HS-27A (cell line): ENCODE data around the gene MELTF.

Experiments used
- DNase-seq: peaks from one replicate; pipeline ENCODE4 v3.0.0-alpha.2; 2012; ENCODE audit warnings: low read depth, missing footprints

Gene MELTF

DNA sequence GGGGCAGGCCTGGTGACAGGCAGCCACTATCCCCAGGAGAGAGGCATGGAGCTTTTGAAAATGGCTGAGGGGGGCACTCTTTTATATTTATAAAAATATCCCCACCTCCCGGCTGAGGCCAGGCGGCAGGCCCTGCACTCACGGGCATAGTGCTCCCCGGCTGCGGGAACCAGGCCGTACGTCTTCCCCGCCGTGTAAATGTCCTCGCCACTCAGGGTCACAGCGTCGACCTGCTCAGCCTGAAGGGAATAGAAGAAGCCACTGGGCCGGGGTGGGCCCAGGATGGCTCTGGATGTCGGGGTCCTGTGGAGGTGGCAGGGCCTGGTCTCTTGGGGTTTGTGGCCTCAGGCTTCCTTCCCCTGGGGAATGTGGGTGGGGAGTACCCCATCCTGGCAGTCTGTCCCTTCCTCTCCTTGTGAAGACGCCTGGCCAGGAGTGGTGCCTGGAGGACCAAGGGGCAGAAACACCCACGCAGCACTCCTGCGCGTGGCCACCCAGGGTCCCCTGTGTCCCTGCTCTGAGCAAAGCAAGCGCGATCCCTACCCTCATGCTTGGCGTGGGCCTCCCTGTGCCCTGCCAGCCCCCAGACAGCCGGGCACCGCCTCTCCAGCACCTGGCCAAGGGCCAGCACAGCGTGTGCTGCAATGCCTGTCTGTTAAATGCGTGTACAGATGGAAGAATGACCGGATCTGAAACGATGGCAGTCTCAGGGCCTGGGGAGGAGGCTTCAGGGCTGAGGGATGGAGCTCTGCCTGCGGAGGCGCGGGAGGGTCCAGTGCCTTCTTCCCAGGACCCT, 18.9 kb downstream of the MELTF start:
- DNase-seq, result no peak

DNA sequence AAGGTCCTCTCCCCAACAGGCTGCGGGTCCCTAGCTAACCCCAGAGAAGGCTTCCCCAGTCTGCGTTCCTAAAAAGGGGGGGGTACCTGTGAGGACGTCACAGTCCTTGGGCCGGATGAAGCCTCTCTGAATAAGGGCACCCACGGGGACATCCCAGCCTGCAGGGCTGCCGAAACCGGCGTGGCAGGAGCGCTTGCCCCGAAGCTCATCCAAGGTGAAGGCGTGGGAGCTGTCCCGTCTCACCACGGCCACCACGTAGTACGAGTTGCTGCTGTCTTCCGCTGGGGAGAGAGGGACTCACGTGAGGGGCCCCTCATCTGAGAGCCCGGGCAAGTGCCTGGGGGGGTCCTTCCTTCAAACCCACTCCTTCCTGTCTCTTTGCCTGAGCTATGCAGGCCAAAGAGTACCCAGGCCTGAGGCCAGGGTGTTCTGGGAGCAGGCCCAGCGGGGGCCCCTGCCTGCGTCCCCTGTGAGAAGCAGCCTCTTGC, 20.0 kb downstream of the MELTF start:
- no peak for DNase-seq

DNA sequence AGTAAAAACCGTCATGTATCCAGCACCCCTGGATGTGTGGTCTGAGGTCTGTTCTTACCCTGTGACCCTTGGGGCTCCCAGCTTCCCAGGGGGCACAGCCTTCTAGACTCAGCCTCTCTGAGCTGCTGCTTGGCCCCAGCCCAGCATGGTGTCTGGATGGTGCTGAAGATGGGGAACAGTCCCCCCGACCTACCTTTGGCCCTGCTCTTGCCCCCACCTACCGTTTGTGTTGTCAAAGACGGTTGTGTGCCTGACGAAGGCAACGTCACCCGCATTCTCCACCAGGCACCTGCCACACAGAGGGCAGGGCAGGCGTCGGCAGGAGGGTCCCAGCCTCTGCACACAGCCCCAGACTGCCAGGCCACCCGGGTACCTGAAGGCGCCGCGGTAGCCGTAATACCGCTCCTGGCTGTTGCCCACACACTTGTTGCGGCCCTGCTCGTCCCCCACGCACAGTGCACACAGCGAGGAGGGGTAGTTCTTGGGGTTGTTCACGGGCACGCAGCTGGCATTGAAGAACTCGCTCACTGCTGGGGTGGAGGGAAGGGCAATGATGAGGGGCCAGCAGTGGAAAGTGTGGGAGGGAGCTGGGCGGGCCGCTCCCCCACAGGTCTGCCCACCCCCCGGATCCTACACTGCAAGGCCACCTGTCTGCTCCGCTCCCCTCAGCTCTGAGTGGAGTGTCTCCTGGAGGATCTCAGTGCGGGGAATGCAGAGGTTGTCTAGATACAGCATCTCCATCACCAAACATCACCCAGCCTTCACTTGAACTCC, 21.0 kb downstream of the MELTF start:
- no peak for DNase-seq

DNA sequence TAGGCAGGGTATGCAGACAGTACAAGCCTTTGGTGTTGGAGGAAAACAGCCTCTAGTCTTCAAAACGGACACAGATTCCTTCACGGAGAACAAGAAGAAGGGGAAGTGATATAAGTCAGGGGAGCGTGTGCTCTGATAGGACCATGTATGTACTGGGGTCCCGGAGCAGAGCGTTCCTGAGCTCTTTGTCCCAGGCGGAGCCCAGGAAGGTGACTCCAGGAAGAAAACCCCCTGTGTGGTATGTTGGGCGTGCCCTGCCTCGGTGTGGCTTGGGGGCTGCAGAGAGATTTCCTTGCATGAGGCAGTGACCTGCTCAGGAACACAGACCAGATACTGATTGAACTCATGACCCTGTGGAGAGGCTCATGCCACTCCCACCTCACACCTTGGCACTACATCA, 21.7 kb downstream of the MELTF start:
- DNase-seq, result no peak

DNA sequence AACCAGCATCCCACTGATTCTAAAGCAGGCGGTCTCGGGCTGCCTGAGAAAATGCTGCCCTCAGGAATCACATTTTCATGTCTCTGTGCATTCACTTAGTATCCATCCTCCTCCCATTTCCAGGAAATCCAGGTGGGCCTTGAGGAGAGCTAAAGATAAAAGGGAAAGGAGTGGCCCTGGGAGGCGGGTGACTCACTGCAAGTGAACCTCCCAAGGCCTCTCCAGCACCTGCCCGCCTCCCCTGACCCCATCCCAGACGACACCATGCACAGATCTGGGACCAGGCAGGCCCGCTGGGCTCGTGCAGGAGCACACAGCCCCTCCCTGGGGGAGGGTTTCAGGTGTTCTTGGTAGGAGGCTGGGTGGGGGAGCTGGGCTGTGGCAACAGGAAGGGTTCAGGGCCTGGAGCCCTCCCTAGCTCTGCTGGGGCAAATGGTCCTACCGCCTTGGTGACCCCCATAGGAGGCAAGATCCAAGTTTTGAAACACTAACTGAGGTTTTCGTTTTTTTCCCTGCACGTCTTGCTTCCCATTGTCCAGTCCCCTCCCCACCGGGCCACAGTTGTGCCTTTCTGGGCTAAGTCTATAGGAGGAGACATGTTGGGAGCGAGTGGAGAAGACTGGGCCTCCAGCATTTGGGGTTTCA, 22.2 kb downstream of the MELTF start:
- DNase-seq, result no peak

DNA sequence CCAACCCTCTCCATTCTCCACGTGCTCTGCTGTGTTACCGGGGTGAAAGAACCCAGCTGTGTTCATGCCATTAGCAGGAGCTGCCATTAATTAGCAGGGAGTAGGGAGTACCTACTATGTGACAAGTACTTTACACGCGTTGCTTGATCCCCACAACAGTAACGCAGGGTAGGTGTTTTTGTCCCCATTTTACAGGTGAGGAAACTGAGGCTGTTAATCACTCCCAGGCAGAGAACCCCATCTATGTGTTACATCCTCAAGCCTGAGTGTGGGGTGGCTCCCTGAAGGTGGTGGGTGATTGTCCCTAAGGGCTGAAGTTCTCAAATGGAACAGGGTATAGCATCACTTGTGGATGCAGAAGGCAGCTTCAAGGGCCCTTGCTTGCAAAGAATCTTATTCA, 22.8 kb downstream of the MELTF start:
- DNase-seq, result no peak

DNA sequence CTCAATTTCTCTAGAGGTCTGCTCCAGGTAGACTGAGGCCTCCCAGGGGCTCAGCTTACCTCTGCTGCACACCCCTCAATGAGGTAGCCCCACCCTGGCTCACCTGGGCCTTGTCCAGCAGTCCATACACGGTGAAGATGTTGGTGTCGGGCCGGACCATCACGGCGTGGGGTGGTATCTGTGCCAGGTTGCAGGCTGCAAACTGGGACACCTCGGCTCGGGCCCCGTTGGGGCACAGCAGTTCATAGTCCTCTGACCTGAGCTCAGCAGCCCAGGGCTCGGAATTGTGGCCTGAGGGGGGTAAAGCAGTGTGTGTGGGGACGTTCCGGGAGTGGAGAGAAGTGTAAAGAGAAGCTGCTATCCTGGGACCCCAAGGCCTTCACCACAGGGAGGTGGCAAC, 23.2 kb downstream of the MELTF start:
- DNase-seq, result no peak

DNA sequence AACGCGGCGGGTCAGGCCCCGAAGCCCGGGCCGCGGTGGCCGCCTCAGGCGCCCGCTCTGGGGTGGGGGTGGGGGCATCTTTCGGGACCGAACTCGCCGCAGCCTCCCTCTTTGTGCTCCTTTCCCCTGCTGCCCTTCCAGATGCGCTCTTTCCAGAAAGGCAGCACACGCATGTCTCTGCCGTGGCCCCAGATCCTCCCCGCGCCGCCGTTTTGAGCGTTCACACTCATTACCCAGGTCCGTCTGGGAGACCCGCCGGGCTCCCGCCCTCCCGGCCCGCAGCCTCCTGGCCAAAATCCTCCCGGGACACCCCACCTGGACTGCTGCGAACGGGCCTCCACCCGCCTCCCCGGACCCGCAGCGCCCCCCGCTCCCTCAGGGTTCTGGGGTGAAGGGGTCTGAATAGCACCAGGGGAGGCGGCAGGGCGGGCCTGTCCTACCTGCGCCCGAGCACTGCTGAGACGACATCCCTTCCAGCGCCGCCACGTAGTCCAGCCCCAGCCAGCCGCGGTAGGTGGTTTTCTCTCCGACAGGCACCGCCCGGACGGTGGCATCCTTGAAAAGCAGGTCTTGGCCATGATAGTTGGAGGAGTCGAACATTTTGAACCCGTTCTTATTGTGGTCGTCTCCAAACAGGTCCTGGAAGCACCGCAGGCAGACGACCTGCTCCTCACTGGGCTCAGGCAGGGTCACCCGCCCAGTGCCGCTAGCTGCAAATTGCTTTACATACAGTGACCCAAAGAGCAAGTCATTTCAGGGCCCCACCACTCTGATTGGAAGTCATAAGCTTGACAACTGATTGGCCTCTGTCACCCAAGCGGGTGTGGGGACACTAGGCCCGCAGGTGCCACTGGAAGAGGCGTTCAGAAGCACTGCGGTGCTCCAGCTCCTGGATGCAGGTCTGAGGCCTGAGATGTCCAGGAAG, 25.9 kb downstream of the MELTF start:
- no peak for DNase-seq

DNA sequence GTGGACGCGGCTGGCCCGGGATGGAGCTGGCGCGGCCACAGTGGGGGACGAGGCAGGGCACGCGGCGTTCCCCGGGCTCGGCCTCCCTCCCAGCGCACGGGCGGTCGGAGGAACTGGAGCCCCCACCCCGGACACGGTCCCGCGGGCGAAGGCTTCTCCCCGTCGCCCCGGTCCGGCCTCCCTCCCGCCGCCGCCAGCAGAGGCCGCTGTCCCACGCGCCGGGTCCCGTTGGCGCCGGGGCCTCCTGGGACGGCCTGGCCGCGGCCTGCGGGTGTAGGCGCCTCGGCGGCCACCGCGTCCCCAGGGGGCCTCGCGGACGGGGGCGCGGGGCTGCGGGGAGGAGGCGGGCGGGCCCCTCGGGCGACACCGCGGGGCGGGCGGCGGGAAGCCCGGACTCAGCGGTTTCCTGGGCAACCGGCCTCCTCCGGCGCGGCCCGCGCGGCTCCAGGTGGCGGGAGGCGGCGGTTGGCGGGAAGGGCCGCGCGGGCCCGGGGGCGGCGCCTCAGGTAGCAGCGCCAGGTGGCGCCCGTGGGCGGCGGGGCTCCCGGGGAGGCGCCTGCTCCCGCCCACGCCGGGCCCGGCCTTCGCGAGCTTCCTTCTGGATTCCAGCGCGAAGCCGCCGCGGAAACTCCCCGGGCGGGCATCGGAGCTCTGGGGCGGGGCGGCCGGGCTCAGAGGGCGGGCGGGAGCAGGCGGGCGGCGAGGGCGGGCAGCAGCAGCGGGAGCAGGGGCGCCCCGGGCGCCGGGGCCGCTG, 26.7 kb downstream of the MELTF start:
- peak; percentile 19 for DNase-seq

DNA sequence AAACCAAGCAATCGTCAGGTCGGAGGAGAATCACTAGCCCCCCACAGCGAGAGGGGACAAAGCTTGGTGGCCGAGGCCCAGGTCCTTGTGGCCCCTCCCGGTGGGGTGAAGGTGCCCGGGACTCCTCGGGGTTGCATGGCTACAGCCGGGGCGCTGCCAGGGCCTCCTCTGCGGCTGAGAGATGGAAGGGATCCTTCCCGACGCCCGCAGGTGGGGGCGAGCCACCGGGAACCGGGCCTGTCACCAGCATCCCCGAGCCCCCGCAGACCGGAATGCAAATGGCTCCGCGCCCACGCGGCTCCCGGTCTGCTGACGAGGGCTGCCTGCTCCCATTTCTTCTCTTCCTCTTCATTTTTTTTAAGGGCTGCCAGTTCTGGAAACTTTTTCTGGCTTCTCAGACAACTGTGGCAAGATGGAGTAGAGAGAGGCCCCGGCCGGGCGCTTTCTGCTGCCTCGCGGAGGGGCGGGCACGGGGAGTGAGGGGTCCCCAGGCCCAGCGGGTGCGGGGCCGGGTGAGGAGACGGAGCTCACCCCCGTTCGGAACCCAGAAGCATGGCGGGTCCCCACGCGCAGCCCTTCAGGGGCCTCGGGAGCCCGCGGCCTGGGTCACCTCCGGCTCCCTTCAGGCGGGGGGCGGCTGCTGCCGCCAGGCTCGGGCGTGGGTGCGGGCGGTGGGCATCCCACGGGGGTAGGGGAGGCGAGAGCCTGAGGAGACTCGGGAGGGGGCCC, 27.5 kb downstream of the MELTF start:
- DNase-seq, result no peak

DNA sequence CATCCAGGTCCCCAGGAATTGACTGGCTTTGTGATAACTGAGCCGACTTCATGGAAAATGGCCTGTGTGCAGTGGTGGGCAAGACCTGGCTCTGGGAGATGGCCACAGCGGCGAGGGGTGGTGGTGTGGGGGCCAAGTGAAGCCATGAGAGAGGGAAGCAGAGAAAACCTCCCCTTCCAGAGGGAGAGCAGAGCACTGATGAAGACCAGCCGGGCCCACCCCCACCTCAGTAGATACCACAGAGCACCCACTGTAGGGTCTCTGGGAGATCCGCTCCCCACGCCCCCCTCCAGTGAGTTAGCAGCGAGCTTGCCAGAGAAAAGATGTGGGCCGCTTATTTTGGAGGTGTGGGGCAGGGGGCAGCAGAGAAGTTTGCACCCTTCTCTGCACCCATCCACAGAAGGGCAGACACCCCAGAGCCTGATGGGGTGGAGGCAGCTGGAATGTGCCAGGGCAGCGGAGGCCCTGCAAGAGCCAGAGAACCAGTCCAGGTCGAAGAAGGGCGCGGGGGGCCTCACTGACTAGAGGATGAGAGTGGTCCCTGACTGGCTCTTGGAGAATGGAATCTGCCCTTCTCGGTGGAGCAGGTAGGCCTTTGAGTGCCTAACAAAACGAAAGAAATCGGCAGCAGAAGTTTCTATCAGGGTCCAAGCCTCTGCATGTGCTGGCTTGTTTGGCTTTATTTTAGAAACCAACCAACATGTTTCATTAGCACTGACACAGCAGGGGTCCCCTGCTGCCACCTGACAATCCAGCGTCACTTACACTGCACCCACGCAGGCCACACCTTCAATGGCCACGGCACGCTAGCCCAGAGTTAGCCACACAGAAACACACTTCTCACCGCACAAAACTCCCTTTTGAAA, 28.3 kb downstream of the MELTF start:
- DNase-seq, result no peak

DNA sequence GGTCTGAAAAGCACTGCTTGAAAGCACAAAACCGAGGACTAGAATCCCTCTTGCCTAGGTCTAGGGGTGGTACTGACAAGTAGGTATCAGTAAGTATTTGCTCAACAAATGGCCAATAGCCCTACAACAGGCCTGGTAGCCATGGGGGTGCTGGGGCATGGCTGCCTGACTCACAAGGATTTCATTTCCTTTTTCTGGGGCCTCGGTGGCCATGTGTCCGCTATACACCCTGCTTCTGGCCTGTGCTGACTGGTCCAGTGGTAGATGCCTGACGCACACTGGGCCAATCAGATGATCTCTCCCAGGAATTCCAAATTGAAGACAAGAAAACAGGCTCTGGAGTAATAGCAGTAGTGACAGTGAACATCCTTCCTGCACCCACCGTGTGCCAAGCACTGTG, 29.4 kb downstream of the MELTF start:
- no peak for DNase-seq

DNA sequence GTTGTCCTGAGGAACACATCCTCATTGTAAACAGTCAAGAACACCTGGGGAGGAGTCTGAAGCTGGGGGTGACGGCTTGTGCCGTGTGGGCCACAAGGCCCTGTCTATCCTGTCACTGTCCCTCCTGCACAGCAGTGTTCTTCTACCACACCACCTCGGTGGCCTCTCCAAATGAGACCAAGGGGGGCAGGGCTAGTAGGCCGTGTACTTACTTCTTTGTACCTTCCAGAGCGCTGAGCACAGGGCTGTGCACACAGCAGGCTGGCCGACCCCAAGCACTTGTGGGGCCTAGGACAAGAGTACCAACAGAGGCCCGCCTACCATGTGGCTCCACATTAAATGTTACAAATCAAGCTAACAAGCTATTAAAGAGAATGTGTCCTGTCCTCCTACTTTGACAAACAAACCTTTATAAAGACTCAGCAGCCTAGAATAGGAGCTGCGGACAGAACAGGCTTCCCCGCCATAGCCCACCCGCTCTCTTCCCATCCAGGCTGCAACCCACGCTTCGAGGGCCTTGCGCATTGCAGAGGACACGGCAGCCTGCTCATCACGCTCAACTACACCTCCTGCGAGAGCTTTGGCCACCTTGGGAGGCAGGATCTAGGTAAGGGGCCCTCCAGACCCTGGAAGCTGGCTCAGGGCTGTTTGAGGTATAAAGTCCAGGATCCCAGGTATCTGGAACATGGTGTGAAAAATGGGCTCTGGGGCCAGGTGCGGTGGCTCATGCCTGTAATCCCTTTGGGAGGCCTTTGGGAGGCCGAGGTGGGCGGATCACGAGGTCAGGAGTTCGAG, 30.5 kb downstream of the MELTF start:
- DNase-seq, result no peak

DNA sequence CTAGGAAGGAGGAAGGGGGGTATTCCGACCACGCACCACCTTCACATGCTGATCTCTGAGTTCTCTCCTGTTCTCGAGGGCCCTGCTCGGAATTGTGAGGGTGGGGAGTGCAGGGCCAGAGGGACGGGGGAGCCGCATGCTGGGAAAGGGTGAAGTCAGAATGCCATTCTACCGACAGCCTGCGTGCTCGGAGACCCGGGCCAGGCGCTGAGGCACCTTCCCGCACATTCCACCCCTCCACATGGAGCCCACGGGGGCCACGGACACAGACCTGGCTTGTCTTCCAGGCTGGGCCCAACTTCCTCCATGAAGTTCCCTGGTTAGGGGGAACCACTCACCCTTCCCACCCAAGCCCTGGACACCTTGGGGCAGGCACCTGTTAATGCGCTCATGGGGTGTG, 32.3 kb downstream of the MELTF start:
- no peak for DNase-seq

DNA sequence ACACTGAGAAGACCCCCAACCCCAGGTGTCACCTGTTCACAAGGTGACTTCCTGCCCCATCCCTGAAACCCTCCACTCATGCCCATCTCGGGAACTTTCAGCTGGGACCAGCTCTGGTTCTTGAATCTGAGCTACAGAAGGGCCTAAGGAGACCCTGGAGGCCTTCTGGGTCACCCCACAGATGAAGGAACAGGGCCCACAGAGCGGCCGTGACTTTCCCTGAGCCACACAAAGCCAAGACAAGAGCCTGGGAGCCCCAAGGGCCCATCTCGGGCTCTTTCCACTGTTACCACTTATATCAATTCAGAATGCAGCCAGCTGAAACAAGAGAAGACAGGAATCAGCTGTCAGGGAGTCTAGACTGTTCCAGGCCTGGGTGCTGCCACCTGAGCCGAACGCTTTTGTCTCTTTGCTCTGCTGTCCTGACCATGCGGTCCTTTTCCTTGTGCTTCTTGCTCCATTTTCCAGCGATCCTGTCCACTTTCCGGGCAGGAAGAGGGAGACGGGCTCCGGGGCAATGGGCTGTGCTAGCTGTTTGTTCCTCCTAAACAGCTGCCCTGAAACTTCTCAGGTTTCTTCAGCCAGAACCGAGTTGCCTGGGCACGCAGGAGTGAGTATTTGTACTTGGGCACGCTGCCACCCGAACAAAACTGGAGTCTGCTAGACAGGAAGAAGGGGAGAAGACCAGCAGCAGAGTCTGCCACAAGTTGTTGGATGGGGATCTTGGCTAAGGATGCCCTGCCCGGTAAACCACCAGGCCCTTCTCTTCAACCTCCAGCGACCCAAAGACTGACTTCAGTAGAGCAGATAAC, 33.0 kb downstream of the MELTF start:
- no peak for DNase-seq

DNA sequence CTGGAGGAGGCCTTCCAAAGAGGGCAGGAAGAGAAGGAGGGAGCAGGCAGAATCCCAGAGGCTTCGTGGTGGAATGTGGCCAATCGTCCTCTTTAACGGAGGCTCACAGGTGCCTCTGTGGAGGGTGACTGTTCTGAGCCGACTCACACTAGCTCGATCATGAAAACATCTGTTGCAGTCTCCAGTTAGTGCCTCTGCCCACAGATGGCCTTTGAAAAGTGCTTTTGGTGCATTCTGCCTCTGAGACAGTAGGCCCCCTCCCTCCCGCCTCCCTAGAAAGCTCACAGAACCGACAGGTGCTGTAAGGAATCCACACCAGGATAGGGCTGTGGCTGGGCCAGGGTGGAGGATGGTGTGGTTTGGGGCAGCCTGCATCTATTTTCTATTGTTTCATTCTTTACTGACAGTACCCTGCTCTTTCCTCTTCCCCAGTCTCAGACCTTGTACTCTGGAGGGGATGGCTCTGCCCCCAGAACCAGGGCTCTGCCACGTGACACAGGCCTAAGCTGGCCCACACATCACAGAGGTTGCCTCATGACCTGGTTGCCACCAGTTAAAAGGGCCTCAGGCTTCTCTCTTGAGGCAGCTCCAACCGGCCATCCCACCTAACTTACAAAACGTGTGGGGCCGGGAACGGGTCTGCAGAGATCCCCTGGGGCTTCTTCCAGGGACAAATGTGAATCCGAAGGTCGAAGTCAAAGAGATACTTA, 33.8 kb downstream of the MELTF start:
- DNase-seq, result no peak

DNA sequence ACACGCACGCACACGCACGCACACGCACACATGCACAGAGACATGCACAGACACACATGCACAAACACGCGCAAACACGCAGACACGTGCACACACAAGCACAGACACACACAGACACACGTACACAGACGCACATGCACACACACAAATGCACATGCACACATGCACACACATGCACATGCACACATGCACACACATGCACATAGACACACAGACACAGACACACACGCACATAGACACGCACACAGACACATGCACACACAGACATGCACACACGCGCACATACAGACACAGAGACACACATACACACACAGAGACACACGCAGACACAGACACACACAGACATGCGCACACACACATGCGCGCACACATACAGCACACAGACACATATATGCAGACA, 34.6 kb downstream of the MELTF start:
- no peak for DNase-seq
